GM18867 (cell line): ENCODE data around the gene AMY2B.
"Not testable (repeated sequence)": the region's sequence is repeated elsewhere in the genome, so short reads cannot be mapped to it uniquely, and the experiment has no call there.

Source experiments
- ATAC-seq: cut with Tn5 transposase; IDR thresholded peaks from one replicate; pipeline ENCODE4 v1.9.1; 2021; ENCODE audit warnings: mild to moderate bottlenecking, moderate library complexity; ENCODE audit not compliant: unreplicated experiment

Gene AMY2B

GRCh38 chr1:103616994-103617477, 45.6 kb downstream of the AMY2B start, which contains the start of gene AMY2A:
Gene AMY2A (plus strand): TSS chr1:103617427. CDS start chr1:103617441, 14 bp downstream.
- ATAC-seq = not testable (repeated sequence)

- not testable (repeated sequence) for ATAC-seq
Observed at GRCh38 chr1:103627436-103627835, 56.0 kb downstream of the AMY2B start.
